Neural cell (in vitro differentiated cells): Measurements from ENCODE around the gene SEPTIN7. TPM values are rescaled to one million over a fixed set of nuclear protein-coding genes. Genes with fewer than 3 reads are reported as not detected.

Source experiments
- H2AFZ ChIP-seq: fragments of 200-600, 300-800 bp; sonication (generic), shearing (Covaris generic); 2 replicates; pipeline ENCODE4 v1.6.0; 2014; ENCODE audit warnings: low read depth, mild to moderate bottlenecking, antibody characterized with exemption, low read length, moderate library complexity
- H3F3A ChIP-seq: fragments of 200-600 bp; shearing (Covaris generic); 2 replicates; pipeline ENCODE4 v1.6.1; 2016; ENCODE audit warnings: mild to moderate bottlenecking, moderate library complexity, mixed read lengths, antibody characterized with exemption, low read length; ENCODE audit not compliant: insufficient read depth, poor library complexity, severe bottlenecking
- H3K27ac ChIP-seq: fragments of 200-600, 300-800 bp; sonication (generic), shearing (Covaris generic); 2 replicates; pipeline ENCODE4 v1.5.1; 2014; ENCODE audit warnings: mild to moderate bottlenecking, low read length, moderate library complexity
- H3K27me3 ChIP-seq: fragments of 300-800, 200-600 bp; sonication (generic), shearing (Covaris generic); 2 replicates; pipeline ENCODE4 v1.6.0; 2014; ENCODE audit warnings: mild to moderate bottlenecking, low read depth, low read length, moderate library complexity; ENCODE audit not compliant: insufficient read depth
- H3K36me3 ChIP-seq: fragments of 300-800, 200-600 bp; sonication (generic), shearing (Covaris generic); 2 replicates; pipeline ENCODE4 v1.5.1; 2014; ENCODE audit warnings: mild to moderate bottlenecking, antibody characterized with exemption, low read length, moderate library complexity; ENCODE audit not compliant: insufficient read depth
- H3K4me2 ChIP-seq: fragments of 300-800, 200-600 bp; sonication (generic), shearing (Covaris generic); 2 replicates; pipeline ENCODE4 v1.6.0; 2014; ENCODE audit warnings: mild to moderate bottlenecking, low read length
- H3K4me3 ChIP-seq: fragments of 300-800, 200-600 bp; sonication (generic), shearing (Covaris generic); 2 replicates; pipeline ENCODE4 v1.5.1; 2014; ENCODE audit warnings: mild to moderate bottlenecking, low read length, moderate library complexity
- H3K79me2 ChIP-seq: fragments of 200-600 bp; shearing (Covaris generic); replicated peaks from 2 replicates; pipeline ENCODE4 v1.6.0; 2014; ENCODE audit warnings: mild to moderate bottlenecking, low read length, moderate library complexity; ENCODE audit not compliant: insufficient read depth
- H3K9ac ChIP-seq: fragments of 300-800, 200-600 bp; sonication (generic), shearing (Covaris generic); 2 replicates; pipeline ENCODE4 v1.6.1; 2016; ENCODE audit warnings: mild to moderate bottlenecking, low read length, mixed read lengths
- H3K9me2 ChIP-seq: fragments of 200-600 bp; shearing (Covaris generic); 2 replicates; pipeline ENCODE4 v1.6.1; 2016; ENCODE audit warnings: mild to moderate bottlenecking, low read length, mixed read lengths; ENCODE audit not compliant: insufficient read depth
- H3K9me3 ChIP-seq: fragments of 200-600, 300-800 bp; sonication (generic), shearing (Covaris generic); 2 replicates; pipeline ENCODE4 v1.6.1; 2016; ENCODE audit warnings: mild to moderate bottlenecking, mixed run types, low read length, moderate library complexity, mixed read lengths
- H4K20me1 ChIP-seq: fragments of 200-600 bp; shearing (Covaris generic); 2 replicates; pipeline ENCODE4 v1.6.1; 2016; ENCODE audit warnings: mild to moderate bottlenecking, mixed run types; ENCODE audit not compliant: insufficient read depth
- EP300 ChIP-seq: fragments of 450-650 bp; conservative IDR thresholded peaks from 2 replicates; pipeline ENCODE4 v1.6.1; 2014; ENCODE audit warnings: antibody characterized with exemption, mild to moderate bottlenecking, moderate library complexity; ENCODE audit not compliant: poor library complexity, severe bottlenecking
- EZH2 ChIP-seq: fragments of 200-600, 300-800 bp; shearing (Covaris generic), sonication (generic); IDR thresholded peaks from 2 replicates; pipeline ENCODE4 v1.6.1; 2014; ENCODE audit warnings: antibody characterized with exemption, low read length, borderline replicate concordance, mild to moderate bottlenecking; ENCODE audit not compliant: insufficient read depth, poor library complexity, severe bottlenecking
- MXI1 ChIP-seq: fragments of 450-650 bp; conservative IDR thresholded peaks from 2 replicates; pipeline ENCODE4 v1.6.1; 2014; ENCODE audit warnings: antibody characterized with exemption, mild to moderate bottlenecking; ENCODE audit not compliant: poor library complexity, severe bottlenecking
- POLR2AphosphoS5 ChIP-seq: IDR thresholded peaks from 2 replicates; pipeline ENCODE4 v1.6.1; 2012
- RAD21 ChIP-seq: fragments of 450-650 bp; conservative IDR thresholded peaks from 2 replicates; pipeline ENCODE4 v1.6.1; 2014; ENCODE audit warnings: antibody characterized with exemption, mild to moderate bottlenecking, moderate library complexity
- SMC3 ChIP-seq: fragments of 450-650 bp; conservative IDR thresholded peaks from 2 replicates; pipeline ENCODE4 v1.6.1; 2014; ENCODE audit warnings: antibody characterized with exemption, mild to moderate bottlenecking, moderate library complexity; ENCODE audit not compliant: poor library complexity
- TAF1 ChIP-seq: IDR thresholded peaks from 2 replicates; pipeline ENCODE4 v1.6.1; 2012; ENCODE audit warnings: low read depth
- polyA plus RNA-seq: library from polyadenylated mRNA; depleted of rRNA; stranded (reverse); fragments of >200 nt; gene quantifications from 2 replicates; pipeline ENCODE4 v1.2.3, GENCODE V29; 2014
- TF ChIP-seq, protein P1 (sequence below): fragments of 450-650 bp; IDR thresholded peaks from 2 replicates; pipeline ENCODE4 v1.5.1; 2014; ENCODE audit warnings: antibody characterized with exemption, mild to moderate bottlenecking, moderate library complexity; ENCODE audit not compliant: poor library complexity, severe bottlenecking
- TF ChIP-seq, protein P2 (sequence below): IDR thresholded peaks from 2 replicates; pipeline ENCODE4 v1.6.1; 2012; ENCODE audit warnings: borderline replicate concordance

The SEPTIN7 gene
- polyA plus RNA-seq, 1 donor from 2014 or later, result 492 TPM

DNA sequence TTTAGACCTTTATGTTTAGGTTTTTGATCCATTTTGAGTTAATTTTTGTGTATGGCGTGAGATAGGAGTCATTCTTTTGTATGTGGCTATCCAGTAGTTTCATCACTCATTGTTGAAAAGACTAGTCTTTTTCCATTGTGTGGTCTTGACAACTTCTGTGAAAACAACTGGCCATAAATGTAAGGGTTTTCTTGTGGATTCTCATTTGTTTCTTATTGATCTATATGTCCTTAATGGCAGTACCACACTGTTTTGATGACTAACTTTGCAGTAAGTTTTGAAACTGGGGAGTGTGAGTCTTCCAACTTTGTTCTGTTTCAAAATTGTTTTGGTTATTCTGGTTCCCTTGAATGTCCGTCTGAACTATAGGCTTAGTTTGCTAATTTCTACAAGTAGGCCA is 16.3 kb downstream of the SEPTIN7 start:
- Histone ChIP-seq H3K27me3 (no peaks in the 10 kb centered on the region), H3K9me2 (no peaks in the 10 kb centered on the region), H3K36me3 (no peaks in the 10 kb centered on the region), H3K4me3 (no peak overlapping the region), H3K9me3 (no peaks in the 10 kb centered on the region), H3K9ac (no peak overlapping the region), H3F3A (no peaks in the 10 kb centered on the region), H3K4me2 (no peak overlapping the region), H2AFZ (no peak overlapping the region), H3K27ac (no peak overlapping the region), H4K20me1 (no peaks in the 10 kb centered on the region), H3K79me2 (peaks cover 98% of the 10 kb centered on the region)
- no peak for TF ChIP-seq TAF1
- TF ChIP-seq EZH2, result no peak
- TF ChIP-seq MXI1, result no peak
- TF ChIP-seq EP300, result no peak
- TF ChIP-seq RAD21, result no peak
- TF ChIP-seq SMC3, result no peak
- TF ChIP-seq, protein P1, sequence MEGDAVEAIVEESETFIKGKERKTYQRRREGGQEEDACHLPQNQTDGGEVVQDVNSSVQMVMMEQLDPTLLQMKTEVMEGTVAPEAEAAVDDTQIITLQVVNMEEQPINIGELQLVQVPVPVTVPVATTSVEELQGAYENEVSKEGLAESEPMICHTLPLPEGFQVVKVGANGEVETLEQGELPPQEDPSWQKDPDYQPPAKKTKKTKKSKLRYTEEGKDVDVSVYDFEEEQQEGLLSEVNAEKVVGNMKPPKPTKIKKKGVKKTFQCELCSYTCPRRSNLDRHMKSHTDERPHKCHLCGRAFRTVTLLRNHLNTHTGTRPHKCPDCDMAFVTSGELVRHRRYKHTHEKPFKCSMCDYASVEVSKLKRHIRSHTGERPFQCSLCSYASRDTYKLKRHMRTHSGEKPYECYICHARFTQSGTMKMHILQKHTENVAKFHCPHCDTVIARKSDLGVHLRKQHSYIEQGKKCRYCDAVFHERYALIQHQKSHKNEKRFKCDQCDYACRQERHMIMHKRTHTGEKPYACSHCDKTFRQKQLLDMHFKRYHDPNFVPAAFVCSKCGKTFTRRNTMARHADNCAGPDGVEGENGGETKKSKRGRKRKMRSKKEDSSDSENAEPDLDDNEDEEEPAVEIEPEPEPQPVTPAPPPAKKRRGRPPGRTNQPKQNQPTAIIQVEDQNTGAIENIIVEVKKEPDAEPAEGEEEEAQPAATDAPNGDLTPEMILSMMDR, result no peak
- TF ChIP-seq, protein P2, sequence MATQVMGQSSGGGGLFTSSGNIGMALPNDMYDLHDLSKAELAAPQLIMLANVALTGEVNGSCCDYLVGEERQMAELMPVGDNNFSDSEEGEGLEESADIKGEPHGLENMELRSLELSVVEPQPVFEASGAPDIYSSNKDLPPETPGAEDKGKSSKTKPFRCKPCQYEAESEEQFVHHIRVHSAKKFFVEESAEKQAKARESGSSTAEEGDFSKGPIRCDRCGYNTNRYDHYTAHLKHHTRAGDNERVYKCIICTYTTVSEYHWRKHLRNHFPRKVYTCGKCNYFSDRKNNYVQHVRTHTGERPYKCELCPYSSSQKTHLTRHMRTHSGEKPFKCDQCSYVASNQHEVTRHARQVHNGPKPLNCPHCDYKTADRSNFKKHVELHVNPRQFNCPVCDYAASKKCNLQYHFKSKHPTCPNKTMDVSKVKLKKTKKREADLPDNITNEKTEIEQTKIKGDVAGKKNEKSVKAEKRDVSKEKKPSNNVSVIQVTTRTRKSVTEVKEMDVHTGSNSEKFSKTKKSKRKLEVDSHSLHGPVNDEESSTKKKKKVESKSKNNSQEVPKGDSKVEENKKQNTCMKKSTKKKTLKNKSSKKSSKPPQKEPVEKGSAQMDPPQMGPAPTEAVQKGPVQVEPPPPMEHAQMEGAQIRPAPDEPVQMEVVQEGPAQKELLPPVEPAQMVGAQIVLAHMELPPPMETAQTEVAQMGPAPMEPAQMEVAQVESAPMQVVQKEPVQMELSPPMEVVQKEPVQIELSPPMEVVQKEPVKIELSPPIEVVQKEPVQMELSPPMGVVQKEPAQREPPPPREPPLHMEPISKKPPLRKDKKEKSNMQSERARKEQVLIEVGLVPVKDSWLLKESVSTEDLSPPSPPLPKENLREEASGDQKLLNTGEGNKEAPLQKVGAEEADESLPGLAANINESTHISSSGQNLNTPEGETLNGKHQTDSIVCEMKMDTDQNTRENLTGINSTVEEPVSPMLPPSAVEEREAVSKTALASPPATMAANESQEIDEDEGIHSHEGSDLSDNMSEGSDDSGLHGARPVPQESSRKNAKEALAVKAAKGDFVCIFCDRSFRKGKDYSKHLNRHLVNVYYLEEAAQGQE, result no peak
- TF ChIP-seq POLR2AphosphoS5, result no peak

- peaks cover 98% of the 10 kb centered on the region for H3K79me2 ChIP-seq
- TF ChIP-seq POLR2AphosphoS5 (no peak), EZH2 (no peak), EP300 (no peak), TAF1 (no peak), MXI1 (no peak), SMC3 (no peak), RAD21 (no peak)
- TF ChIP-seq, protein P1, result no peak
- TF ChIP-seq, protein P2, result no peak
- no peak overlapping the region for H3K4me3 ChIP-seq
- H3K36me3 ChIP-seq, result no peaks in the 10 kb centered on the region
- no peaks in the 10 kb centered on the region for H3K9me3 ChIP-seq
- H3K9me2 ChIP-seq, result no peaks in the 10 kb centered on the region
- no peak overlapping the region for H3K9ac ChIP-seq
- H4K20me1 ChIP-seq, result no peaks in the 10 kb centered on the region
- H3F3A ChIP-seq, result no peaks in the 10 kb centered on the region
- no peak overlapping the region for H2AFZ ChIP-seq
- no peak overlapping the region for H3K4me2 ChIP-seq
- no peak overlapping the region for H3K27ac ChIP-seq
- H3K27me3 ChIP-seq, result no peaks in the 10 kb centered on the region
These were observed 17.1 kb downstream of the SEPTIN7 start for GRCh38 chr7:35817930-35818329.
